HL-60 (cell line): ENCODE data around the gene PIGZ.

ENCODE experiments used
- DNase-seq, 2 experiments: peaks; one replicate each; pipeline ENCODE4 v3.0.0-alpha.2; 2010 to 2020; ENCODE audit warnings: low read depth in 1 of 2, low spot score in 1 of 2
- H3K27ac ChIP-seq: fragments of 250-450 bp; sonication (Bioruptor Pico); replicated peaks from 2 replicates; pipeline ENCODE4 v1.5.1; 2020; ENCODE audit warnings: mild to moderate bottlenecking, moderate library complexity
- H3K27me3 ChIP-seq: fragments of 250-450 bp; sonication (Bioruptor Pico); 2 replicates; pipeline ENCODE4 v1.5.1; 2021; ENCODE audit warnings: mild to moderate bottlenecking, moderate library complexity; ENCODE audit not compliant: insufficient read depth, poor library complexity, severe bottlenecking
- H3K4me3 ChIP-seq: replicated peaks from 2 replicates; pipeline ENCODE4 v1.5.1; 2011; ENCODE audit warnings: mild to moderate bottlenecking, control low read depth, low read length; ENCODE audit not compliant: insufficient read depth
- GABPA ChIP-seq: IDR thresholded peaks from 2 replicates; pipeline ENCODE4 v1.6.1; 2012; ENCODE audit warnings: low read depth
- POLR2AphosphoS5 ChIP-seq: IDR thresholded peaks from 2 replicates; pipeline ENCODE4 v1.6.1; 2012; ENCODE audit warnings: low read depth
- SPI1 ChIP-seq: IDR thresholded peaks from 2 replicates; pipeline ENCODE4 v1.6.1; 2012; ENCODE audit warnings: low read depth, mild to moderate bottlenecking, borderline replicate concordance
- TF ChIP-seq, protein P1 (sequence below): IDR thresholded peaks from one replicate; pipeline ENCODE4 v1.5.1; 2011; ENCODE audit warnings: low read length, control low read depth, inconsistent platforms; ENCODE audit not compliant: insufficient read depth
- TF ChIP-seq, protein P2 (sequence below): IDR thresholded peaks from 2 replicates; pipeline ENCODE4 v1.6.1; 2012; ENCODE audit warnings: low read depth; ENCODE audit not compliant: insufficient replicate concordance

The PIGZ gene

DNA sequence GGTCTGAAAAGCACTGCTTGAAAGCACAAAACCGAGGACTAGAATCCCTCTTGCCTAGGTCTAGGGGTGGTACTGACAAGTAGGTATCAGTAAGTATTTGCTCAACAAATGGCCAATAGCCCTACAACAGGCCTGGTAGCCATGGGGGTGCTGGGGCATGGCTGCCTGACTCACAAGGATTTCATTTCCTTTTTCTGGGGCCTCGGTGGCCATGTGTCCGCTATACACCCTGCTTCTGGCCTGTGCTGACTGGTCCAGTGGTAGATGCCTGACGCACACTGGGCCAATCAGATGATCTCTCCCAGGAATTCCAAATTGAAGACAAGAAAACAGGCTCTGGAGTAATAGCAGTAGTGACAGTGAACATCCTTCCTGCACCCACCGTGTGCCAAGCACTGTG is 31.6 kb upstream of the PIGZ start:
- Histone ChIP-seq H3K4me3 (no peak overlapping the region), H3K27ac (no peak overlapping the region), H3K27me3 (no peaks in the 10 kb centered on the region)
- no peak for TF ChIP-seq SPI1
- no peak for TF ChIP-seq GABPA
- TF ChIP-seq, protein P1, sequence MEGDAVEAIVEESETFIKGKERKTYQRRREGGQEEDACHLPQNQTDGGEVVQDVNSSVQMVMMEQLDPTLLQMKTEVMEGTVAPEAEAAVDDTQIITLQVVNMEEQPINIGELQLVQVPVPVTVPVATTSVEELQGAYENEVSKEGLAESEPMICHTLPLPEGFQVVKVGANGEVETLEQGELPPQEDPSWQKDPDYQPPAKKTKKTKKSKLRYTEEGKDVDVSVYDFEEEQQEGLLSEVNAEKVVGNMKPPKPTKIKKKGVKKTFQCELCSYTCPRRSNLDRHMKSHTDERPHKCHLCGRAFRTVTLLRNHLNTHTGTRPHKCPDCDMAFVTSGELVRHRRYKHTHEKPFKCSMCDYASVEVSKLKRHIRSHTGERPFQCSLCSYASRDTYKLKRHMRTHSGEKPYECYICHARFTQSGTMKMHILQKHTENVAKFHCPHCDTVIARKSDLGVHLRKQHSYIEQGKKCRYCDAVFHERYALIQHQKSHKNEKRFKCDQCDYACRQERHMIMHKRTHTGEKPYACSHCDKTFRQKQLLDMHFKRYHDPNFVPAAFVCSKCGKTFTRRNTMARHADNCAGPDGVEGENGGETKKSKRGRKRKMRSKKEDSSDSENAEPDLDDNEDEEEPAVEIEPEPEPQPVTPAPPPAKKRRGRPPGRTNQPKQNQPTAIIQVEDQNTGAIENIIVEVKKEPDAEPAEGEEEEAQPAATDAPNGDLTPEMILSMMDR: no peak
- TF ChIP-seq, protein P2, sequence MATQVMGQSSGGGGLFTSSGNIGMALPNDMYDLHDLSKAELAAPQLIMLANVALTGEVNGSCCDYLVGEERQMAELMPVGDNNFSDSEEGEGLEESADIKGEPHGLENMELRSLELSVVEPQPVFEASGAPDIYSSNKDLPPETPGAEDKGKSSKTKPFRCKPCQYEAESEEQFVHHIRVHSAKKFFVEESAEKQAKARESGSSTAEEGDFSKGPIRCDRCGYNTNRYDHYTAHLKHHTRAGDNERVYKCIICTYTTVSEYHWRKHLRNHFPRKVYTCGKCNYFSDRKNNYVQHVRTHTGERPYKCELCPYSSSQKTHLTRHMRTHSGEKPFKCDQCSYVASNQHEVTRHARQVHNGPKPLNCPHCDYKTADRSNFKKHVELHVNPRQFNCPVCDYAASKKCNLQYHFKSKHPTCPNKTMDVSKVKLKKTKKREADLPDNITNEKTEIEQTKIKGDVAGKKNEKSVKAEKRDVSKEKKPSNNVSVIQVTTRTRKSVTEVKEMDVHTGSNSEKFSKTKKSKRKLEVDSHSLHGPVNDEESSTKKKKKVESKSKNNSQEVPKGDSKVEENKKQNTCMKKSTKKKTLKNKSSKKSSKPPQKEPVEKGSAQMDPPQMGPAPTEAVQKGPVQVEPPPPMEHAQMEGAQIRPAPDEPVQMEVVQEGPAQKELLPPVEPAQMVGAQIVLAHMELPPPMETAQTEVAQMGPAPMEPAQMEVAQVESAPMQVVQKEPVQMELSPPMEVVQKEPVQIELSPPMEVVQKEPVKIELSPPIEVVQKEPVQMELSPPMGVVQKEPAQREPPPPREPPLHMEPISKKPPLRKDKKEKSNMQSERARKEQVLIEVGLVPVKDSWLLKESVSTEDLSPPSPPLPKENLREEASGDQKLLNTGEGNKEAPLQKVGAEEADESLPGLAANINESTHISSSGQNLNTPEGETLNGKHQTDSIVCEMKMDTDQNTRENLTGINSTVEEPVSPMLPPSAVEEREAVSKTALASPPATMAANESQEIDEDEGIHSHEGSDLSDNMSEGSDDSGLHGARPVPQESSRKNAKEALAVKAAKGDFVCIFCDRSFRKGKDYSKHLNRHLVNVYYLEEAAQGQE: no peak
- no peak for TF ChIP-seq POLR2AphosphoS5
- DNase-seq: no peak

DNA sequence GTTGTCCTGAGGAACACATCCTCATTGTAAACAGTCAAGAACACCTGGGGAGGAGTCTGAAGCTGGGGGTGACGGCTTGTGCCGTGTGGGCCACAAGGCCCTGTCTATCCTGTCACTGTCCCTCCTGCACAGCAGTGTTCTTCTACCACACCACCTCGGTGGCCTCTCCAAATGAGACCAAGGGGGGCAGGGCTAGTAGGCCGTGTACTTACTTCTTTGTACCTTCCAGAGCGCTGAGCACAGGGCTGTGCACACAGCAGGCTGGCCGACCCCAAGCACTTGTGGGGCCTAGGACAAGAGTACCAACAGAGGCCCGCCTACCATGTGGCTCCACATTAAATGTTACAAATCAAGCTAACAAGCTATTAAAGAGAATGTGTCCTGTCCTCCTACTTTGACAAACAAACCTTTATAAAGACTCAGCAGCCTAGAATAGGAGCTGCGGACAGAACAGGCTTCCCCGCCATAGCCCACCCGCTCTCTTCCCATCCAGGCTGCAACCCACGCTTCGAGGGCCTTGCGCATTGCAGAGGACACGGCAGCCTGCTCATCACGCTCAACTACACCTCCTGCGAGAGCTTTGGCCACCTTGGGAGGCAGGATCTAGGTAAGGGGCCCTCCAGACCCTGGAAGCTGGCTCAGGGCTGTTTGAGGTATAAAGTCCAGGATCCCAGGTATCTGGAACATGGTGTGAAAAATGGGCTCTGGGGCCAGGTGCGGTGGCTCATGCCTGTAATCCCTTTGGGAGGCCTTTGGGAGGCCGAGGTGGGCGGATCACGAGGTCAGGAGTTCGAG is 30.5 kb upstream of the PIGZ start:
- Histone ChIP-seq H3K4me3 (no peak overlapping the region), H3K27ac (no peak overlapping the region), H3K27me3 (no peaks in the 10 kb centered on the region)
- no peak for TF ChIP-seq GABPA
- TF ChIP-seq POLR2AphosphoS5: no peak
- TF ChIP-seq, protein P2: no peak
- TF ChIP-seq SPI1: no peak
- TF ChIP-seq, protein P1: no peak
- DNase-seq: no peak

DNA sequence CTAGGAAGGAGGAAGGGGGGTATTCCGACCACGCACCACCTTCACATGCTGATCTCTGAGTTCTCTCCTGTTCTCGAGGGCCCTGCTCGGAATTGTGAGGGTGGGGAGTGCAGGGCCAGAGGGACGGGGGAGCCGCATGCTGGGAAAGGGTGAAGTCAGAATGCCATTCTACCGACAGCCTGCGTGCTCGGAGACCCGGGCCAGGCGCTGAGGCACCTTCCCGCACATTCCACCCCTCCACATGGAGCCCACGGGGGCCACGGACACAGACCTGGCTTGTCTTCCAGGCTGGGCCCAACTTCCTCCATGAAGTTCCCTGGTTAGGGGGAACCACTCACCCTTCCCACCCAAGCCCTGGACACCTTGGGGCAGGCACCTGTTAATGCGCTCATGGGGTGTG is 28.7 kb upstream of the PIGZ start:
- H3K27me3 ChIP-seq: no peaks in the 10 kb centered on the region
- no peak overlapping the region for H3K4me3 ChIP-seq
- DNase-seq: no peak
- no peak overlapping the region for H3K27ac ChIP-seq
- TF ChIP-seq, protein P1: no peak
- TF ChIP-seq SPI1 (no peak), POLR2AphosphoS5 (no peak), GABPA (no peak)
- TF ChIP-seq, protein P2: no peak
